Tibial nerve (tissue), 4 donors: ENCODE measurements around the gene CMKLR1. TPM values are rescaled to one million over a fixed set of nuclear protein-coding genes. Genes with fewer than 3 reads are reported as not detected.

Experiments used
- DNase-seq, 2 donors: peaks; one replicate each; pipeline ENCODE4 v3.0.0-alpha.2; 2019; ENCODE audit warnings: low spot score in 2 of 2
- H3K27ac ChIP-seq, 4 donors: fragments of 200-600 bp; sonication (generic) in 3 of 4; one replicate each; pipeline ENCODE4 v1.5.1; 2017 to 2019; ENCODE audit warnings: mild to moderate bottlenecking in 1 of 4
- H3K27me3 ChIP-seq, 2 donors: fragments of 200-600 bp; sonication (generic) in 1 of 2; one replicate each; pipeline versions ENCODE4 v1.5.1 to v1.6.0; 2017 to 2019
- H3K36me3 ChIP-seq, 3 donors: fragments of 200-600 bp; sonication (generic); one replicate each; pipeline ENCODE4 v1.5.1; 2018 to 2019
- H3K4me1 ChIP-seq, 4 donors: fragments of 200-600 bp; sonication (generic) in 3 of 4; one replicate each; pipeline ENCODE4 v1.5.1; 2017 to 2019
- H3K4me3 ChIP-seq, 4 donors: fragments of 200-600 bp; sonication (generic) in 3 of 4; one replicate each; pipeline ENCODE4 v1.5.1; 2017 to 2019; ENCODE audit warnings: mild to moderate bottlenecking in 1 of 4, moderate library complexity in 1 of 4
- H3K9me3 ChIP-seq, 4 donors: fragments of 200-600 bp; sonication (generic) in 3 of 4; one replicate each; pipeline ENCODE4 v1.5.1; 2017 to 2019
- EP300 ChIP-seq, 2 donors: sonication (generic); formaldehyde crosslinking; IDR thresholded peaks; one replicate each; pipeline ENCODE4 v1.6.1; 2017; ENCODE audit warnings: antibody characterized with exemption in 2 of 2, mild to moderate bottlenecking in 1 of 2
- POLR2A ChIP-seq, 2 donors: fragments of 450-650 bp; IDR thresholded peaks; one replicate each; pipeline ENCODE4 v1.6.1; 2017; ENCODE audit warnings: antibody characterized with exemption in 2 of 2, mild to moderate bottlenecking in 2 of 2, moderate library complexity in 2 of 2
- WGBS, 2 donors: methylation state at CpG; one replicate each; pipeline ENCODE4 v1.1.5; 2018; 5-methylcytosine and 5-hydroxymethylcytosine counted together
- total RNA-seq, 4 donors: library from RNA; depleted of rRNA; stranded (reverse); fragments of >200 nt; gene quantifications; one replicate each; pipeline ENCODE4 v1.1.0, GENCODE V29; 2016
- TF ChIP-seq, protein P1 (sequence below), 5 experiments: fragments of 200-600 bp in 3 of 5; fragments of 450-650 bp in 2 of 5; sonication (generic) in 3 of 5; IDR thresholded peaks; one replicate each; pipeline ENCODE4 v1.5.1; 2016 to 2019; ENCODE audit warnings: antibody characterized with exemption in 5 of 5, mild to moderate bottlenecking in 3 of 5, moderate library complexity in 2 of 5

Gene CMKLR1
- total RNA-seq, 4 donors from 2014 or later = 7.1 to 23.2 (median 18.8) TPM

DNA sequence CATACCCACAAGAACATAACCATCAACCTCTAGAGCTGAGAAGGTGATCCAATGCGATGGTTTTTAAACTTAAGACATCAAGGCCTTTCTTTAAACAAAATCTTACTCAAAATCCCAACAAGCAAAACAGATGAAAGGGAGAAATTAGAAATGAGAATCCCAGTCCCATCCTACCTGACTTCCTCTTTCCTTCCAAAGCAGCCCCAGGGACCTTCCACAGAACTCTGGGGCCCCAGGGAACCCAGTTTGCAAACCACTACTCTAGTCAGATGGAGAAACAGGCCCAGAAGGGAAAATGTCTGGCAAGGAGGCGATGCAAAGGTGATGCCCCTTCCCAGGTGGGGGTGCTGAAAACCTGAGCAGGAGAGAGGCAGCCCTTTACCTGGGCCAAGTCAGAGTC is 29.0 kb upstream of the CMKLR1 start:
- Histone ChIP-seq H3K9me3 (no peaks in the 10 kb centered on the region), H3K4me3 (no peak overlapping the region), H3K36me3 (no peaks in the 10 kb centered on the region), H3K27ac (no peak overlapping the region), H3K27me3 (no peaks in the 10 kb centered on the region), H3K4me1 (no peaks in the 10 kb centered on the region)
- TF ChIP-seq, protein P1, sequence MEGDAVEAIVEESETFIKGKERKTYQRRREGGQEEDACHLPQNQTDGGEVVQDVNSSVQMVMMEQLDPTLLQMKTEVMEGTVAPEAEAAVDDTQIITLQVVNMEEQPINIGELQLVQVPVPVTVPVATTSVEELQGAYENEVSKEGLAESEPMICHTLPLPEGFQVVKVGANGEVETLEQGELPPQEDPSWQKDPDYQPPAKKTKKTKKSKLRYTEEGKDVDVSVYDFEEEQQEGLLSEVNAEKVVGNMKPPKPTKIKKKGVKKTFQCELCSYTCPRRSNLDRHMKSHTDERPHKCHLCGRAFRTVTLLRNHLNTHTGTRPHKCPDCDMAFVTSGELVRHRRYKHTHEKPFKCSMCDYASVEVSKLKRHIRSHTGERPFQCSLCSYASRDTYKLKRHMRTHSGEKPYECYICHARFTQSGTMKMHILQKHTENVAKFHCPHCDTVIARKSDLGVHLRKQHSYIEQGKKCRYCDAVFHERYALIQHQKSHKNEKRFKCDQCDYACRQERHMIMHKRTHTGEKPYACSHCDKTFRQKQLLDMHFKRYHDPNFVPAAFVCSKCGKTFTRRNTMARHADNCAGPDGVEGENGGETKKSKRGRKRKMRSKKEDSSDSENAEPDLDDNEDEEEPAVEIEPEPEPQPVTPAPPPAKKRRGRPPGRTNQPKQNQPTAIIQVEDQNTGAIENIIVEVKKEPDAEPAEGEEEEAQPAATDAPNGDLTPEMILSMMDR (IDR thresholded peaks at IDR 0.05) = no peak
- no peak for TF ChIP-seq EP300 (IDR thresholded peaks at IDR 0.05)
- no peak for TF ChIP-seq POLR2A (IDR thresholded peaks at IDR 0.05)
- no peak for DNase-seq
- 89 to 94% methylated on average over 2 of the region's 2 CpGs for WGBS, 2 donors

DNA sequence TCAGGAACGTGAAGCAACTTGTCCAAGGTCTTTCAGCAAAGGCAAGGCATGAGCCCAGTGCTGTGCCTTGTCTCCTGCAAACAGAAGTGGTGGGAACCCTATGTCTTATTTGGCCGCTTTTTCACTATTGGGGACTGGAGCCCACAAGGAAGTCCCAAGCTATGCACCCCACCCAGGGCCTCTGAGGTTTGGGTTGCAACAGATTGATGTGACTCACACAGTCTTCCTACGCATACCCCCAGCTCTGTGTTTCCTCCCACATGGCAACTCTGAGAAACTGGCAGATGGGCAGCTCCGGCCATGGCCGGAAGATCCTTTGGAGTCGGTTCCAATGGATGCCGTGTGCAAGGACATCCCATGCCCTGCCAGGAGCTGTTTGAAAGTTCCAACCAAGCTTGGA is 28.3 kb upstream of the CMKLR1 start:
- DNase-seq = peak in 1 of 2 donors; percentile 21
- WGBS, 2 donors = 76 to 87% methylated on average over 7 of the region's 7 CpGs
- Histone ChIP-seq H3K9me3 (no peaks in the 10 kb centered on the region), H3K4me3 (no peak overlapping the region), H3K27ac (no peak overlapping the region), H3K4me1 (no peaks in the 10 kb centered on the region), H3K36me3 (no peaks in the 10 kb centered on the region), H3K27me3 (no peaks in the 10 kb centered on the region)
- peak in 1 of 2 donors; percentile 37 for TF ChIP-seq EP300 (IDR thresholded peaks at IDR 0.05)
- TF ChIP-seq POLR2A (IDR thresholded peaks at IDR 0.05) = no peak
- TF ChIP-seq, protein P1 (IDR thresholded peaks at IDR 0.05) = no peak

DNA sequence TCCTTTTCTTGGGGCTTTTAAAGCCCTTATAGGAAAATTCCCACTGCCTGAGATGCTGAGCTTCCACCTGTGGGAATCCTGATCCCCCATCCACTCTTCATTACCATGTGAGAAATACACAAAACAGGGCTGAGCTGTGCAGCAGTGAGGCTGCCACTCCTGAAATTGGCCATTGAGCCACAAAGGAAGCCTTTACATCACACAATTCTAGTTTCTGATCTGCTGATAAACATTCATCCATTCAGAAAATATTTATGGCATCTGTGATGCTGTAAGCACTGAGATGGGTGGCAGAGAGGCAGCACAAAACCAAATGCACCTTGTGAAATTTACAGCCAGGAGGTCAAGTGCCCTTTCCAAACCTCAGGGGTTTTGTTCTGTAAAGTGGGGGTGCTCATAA is 26.2 kb upstream of the CMKLR1 start:
- Histone ChIP-seq H3K4me3 (no peak overlapping the region), H3K27me3 (no peaks in the 10 kb centered on the region), H3K27ac (no peak overlapping the region), H3K4me1 (no peaks in the 10 kb centered on the region), H3K36me3 (no peaks in the 10 kb centered on the region), H3K9me3 (no peaks in the 10 kb centered on the region)
- no peak for DNase-seq
- TF ChIP-seq, protein P1 (IDR thresholded peaks at IDR 0.05) = no peak
- no peak for TF ChIP-seq EP300 (IDR thresholded peaks at IDR 0.05)
- no peak for TF ChIP-seq POLR2A (IDR thresholded peaks at IDR 0.05)

DNA sequence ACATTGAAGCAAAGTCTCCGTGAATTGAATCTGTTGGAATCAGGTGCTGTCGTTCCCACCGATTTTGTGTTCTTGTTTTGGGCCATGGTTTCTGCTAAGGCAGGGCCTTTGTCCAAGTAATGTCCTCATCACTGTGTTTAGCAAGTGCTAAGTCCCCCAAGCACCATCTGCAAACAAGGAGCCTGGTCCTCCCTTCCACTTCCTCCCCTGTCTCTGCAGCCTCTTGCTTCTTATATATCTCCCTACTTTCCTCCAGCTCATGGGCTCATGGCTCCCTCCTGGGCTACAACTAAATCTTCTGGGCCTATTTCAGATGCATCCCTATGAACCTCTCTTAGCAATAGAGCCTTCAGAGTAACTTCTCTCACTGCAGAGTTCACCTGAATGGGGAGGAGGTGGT is 25.8 kb upstream of the CMKLR1 start:
- TF ChIP-seq, protein P1 (IDR thresholded peaks at IDR 0.05) = no peak
- no peak for TF ChIP-seq EP300 (IDR thresholded peaks at IDR 0.05)
- no peak for TF ChIP-seq POLR2A (IDR thresholded peaks at IDR 0.05)
- H3K9me3 ChIP-seq = no peaks in the 10 kb centered on the region
- H3K36me3 ChIP-seq = no peaks in the 10 kb centered on the region
- DNase-seq = no peak
- H3K4me3 ChIP-seq = no peak overlapping the region
- no peaks in the 10 kb centered on the region for H3K27me3 ChIP-seq
- no peak overlapping the region for H3K27ac ChIP-seq
- H3K4me1 ChIP-seq = no peaks in the 10 kb centered on the region
- WGBS, 2 donors = 78 to 84% methylated on average over 3 of the region's 3 CpGs

DNA sequence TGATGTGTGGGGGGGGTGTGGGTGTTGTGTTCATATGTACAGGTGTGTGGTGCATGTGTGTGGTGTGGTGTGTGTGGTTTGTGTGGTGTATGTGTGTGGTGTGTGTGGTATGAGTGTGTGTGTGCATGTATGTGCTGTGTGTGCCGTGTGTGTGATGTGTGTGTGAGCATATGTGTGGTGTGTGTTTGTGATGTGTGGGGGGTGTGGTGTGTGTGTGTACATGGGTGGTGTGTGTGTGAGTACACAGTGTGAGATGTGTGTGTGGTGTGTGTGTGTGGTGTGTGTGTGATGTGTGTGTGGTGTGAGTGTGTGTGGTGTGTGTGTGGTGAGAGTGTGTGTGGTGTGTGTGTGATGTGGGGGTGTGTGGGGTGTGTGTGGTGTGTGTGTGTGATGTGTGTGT is 24.5 kb upstream of the CMKLR1 start:
- DNase-seq = no peak
- no peak overlapping the region for H3K4me3 ChIP-seq
- H3K36me3 ChIP-seq = no peaks in the 10 kb centered on the region
- H3K27me3 ChIP-seq = no peaks in the 10 kb centered on the region
- H3K9me3 ChIP-seq = no peaks in the 10 kb centered on the region
- TF ChIP-seq EP300 (IDR thresholded peaks at IDR 0.05) (no peak), POLR2A (IDR thresholded peaks at IDR 0.05) (no peak)
- TF ChIP-seq, protein P1 (IDR thresholded peaks at IDR 0.05) = no peak
- H3K27ac ChIP-seq = no peak overlapping the region
- H3K4me1 ChIP-seq = no peaks in the 10 kb centered on the region
- WGBS, 2 donors = 97 to 100% methylated on average over 1 of the region's 1 CpG
